Neutrophil (primary cell): ENCODE measurements around the gene GOLT1A.

ENCODE experiments used
- H3K27ac ChIP-seq: fragments of 200-600 bp; sonication (generic); 2 replicates; pipeline ENCODE4 v1.5.1; 2016; ENCODE audit warnings: mild to moderate bottlenecking, moderate library complexity
- H3K27me3 ChIP-seq: fragments of 200-600 bp; sonication (generic); 2 replicates; pipeline ENCODE4 v1.6.0; 2016; ENCODE audit warnings: mild to moderate bottlenecking
- H3K36me3 ChIP-seq: fragments of 200-600 bp; sonication (generic); 2 replicates; pipeline ENCODE4 v1.5.1; 2017
- H3K4me1 ChIP-seq, 2 experiments: fragments of 200-600 bp in 1 of 2; sonication (generic) in 1 of 2; 1 replicate in 1 of 2; 2 replicates in 1 of 2; pipeline versions ENCODE4 v1.5.1 to v1.6.1; 2013 to 2016; ENCODE audit warnings: low read depth in 1 of 2, low read length in 1 of 2, mild to moderate bottlenecking in 1 of 2, moderate library complexity in 1 of 2; ENCODE audit not compliant: control insufficient read depth in 1 of 2, insufficient read depth in 1 of 2
- H3K4me3 ChIP-seq, 2 experiments: fragments of 200-600 bp in 1 of 2; sonication (generic) in 1 of 2; 1 replicate in 1 of 2; 2 replicates in 1 of 2; pipeline ENCODE4 v1.5.1; 2013 to 2016; ENCODE audit warnings: low read depth in 1 of 2, low read length in 1 of 2, mild to moderate bottlenecking in 1 of 2, moderate library complexity in 1 of 2
- H3K9me3 ChIP-seq: fragments of 200-600 bp; sonication (generic); 2 replicates; pipeline ENCODE4 v1.5.1; 2016
- CTCF ChIP-seq: fragments of 200-600 bp; sonication (generic); IDR thresholded peaks from 2 replicates; pipeline ENCODE4 v1.5.1; 2016; ENCODE audit warnings: antibody characterized with exemption

The GOLT1A gene

GRCh38 chr1:204157962-204158361, 55.8 kb downstream of the GOLT1A start:
- no peak for TF ChIP-seq CTCF
- H3K9me3 ChIP-seq, result no peaks in the 10 kb centered on the region
- no peak overlapping the region for H3K4me3 ChIP-seq
- no peak overlapping the region for H3K27ac ChIP-seq
- H3K27me3 ChIP-seq, result peaks cover 32% of the 10 kb centered on the region
- H3K4me1 ChIP-seq, result no peaks in the 10 kb centered on the region
- H3K36me3 ChIP-seq, result no peaks in the 10 kb centered on the region

DNA sequence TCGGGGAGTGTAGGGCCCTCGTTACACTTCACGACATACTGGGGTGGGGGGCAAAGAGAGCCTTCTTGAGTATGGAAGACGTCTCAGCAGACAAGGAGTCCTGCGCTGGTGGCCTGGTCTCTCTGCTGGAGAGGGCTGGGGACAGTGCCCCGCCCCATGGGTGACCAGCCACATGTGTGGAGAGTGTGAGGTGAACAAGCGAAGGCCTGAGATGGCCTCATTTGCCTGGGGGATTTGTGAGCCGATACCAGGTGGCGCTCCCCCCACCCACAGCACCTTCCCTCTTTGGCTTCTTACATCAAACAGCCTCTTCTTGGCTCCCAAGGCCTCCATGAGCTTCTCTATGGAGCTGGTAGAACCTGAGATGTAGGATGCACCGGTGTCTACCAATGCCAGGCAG, 57.9 kb downstream of the GOLT1A start:
- Histone ChIP-seq H3K27me3 (peaks cover 49% of the 10 kb centered on the region), H3K9me3 (no peaks in the 10 kb centered on the region), H3K27ac (no peak overlapping the region), H3K4me3 (no peak overlapping the region), H3K36me3 (no peaks in the 10 kb centered on the region), H3K4me1 (peaks cover 0 to 13% of the 10 kb centered on the region in 2 experiments)
- TF ChIP-seq CTCF, result no peak

GRCh38 chr1:204154568-204155255, 59.1 kb downstream of the GOLT1A start:
- no peaks in the 10 kb centered on the region for H3K36me3 ChIP-seq
- H3K4me1 ChIP-seq, result peaks cover 0 to 13% of the 10 kb centered on the region in 2 experiments
- no peak for TF ChIP-seq CTCF
- H3K27ac ChIP-seq, result no peak overlapping the region
- H3K9me3 ChIP-seq, result no peaks in the 10 kb centered on the region
- H3K4me3 ChIP-seq, result no peak overlapping the region
- peaks cover 61% of the 10 kb centered on the region for H3K27me3 ChIP-seq

- H3K27me3 ChIP-seq, result peaks cover 71% of the 10 kb centered on the region
- H3K9me3 ChIP-seq, result no peaks in the 10 kb centered on the region
Measured at GRCh38 chr1:204153667-204154066, 60.1 kb downstream of the GOLT1A start.

DNA sequence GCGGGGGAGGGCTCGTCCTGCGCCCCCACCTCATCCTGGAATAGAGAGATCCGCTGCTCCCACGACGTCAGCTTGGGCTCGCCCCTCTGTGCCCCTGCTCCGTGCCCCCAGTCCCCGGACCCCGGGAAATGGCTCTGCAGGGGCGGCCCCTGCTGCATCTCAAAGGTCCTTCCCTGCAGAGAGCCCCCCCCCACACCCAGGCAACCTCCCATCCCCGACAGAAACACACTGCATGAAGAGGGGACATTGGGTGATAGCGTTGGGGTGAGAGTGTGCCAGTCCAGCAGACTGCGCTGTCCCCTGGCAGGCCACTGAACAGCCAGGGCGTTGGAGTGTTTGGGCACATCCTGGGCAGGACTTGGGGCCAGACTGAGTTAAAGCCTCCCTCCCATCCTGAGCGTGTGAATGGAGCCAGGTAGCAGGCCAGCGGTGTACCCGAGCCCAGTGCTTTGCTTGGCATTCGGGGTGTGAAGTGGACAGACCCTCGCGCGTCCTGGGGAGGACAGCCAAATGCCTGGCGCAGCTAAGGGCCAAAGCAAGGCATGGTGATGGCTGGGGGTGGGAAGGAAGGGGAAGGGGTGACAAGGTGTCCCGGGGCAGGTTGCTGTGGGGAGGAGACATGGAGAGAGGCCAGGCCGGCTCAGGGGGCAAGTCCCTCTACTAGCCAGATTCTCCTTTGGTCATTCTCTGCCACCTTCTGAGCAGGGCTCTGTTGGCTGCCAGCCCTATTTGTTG, 61.3 kb downstream of the GOLT1A start:
- H3K4me1 ChIP-seq, result peaks cover 0 to 13% of the 10 kb centered on the region in 2 experiments
- H3K9me3 ChIP-seq, result no peaks in the 10 kb centered on the region
- no peak for TF ChIP-seq CTCF
- no peaks in the 10 kb centered on the region for H3K36me3 ChIP-seq
- no peak overlapping the region for H3K27ac ChIP-seq
- peaks cover 77% of the 10 kb centered on the region for H3K27me3 ChIP-seq
- H3K4me3 ChIP-seq, result peak overlapping the region in 1 of 2 experiments; percentile 30

More at GRCh38 chr1:204153667-204154066, 60.1 kb downstream of the GOLT1A start:
- Histone ChIP-seq H3K27ac (no peak overlapping the region), H3K4me1 (peaks cover 0 to 13% of the 10 kb centered on the region in 2 experiments), H3K36me3 (no peaks in the 10 kb centered on the region), H3K4me3 (no peak overlapping the region)
- TF ChIP-seq CTCF, result no peak
